HG03139 (cell line): ENCODE data around the gene SRD5A2.
"Not testable (repeated sequence)": the region's sequence is repeated elsewhere in the genome, so short reads cannot be mapped to it uniquely, and the experiment has no call there.

Experiments used
- ATAC-seq: cut with Tn5 transposase; IDR thresholded peaks from one replicate; pipeline ENCODE4 v1.9.1; 2021; ENCODE audit not compliant: unreplicated experiment

Gene SRD5A2

GRCh38 chr2:31534636-31535035 is 46.1 kb downstream of the SRD5A2 start:
- ATAC-seq, result no peak

DNA sequence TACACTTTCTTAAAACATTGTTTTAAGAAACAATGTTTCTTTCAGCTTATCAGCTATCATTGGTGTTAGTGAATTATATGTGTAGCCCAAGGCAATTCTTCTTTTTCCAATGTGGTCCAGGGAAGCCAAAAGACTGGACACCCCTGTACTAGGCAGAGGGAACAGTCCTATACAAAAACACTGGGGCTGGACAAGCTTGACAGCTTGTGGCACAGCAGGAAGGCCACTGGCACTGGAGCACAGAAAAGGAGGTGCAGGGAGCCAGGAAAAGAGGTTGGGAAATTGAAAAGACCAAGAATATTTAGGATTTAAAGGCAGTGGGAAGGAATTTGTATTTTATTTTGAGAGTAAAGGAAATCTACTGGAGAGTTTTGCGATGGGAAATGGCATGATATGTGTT is 47.7 kb downstream of the SRD5A2 start:
- no peak for ATAC-seq

- no peak for ATAC-seq
Observed at GRCh38 chr2:31531101-31531500, 49.6 kb downstream of the SRD5A2 start.

GRCh38 chr2:31529256-31529655 is 51.5 kb downstream of the SRD5A2 start:
- no peak for ATAC-seq

DNA sequence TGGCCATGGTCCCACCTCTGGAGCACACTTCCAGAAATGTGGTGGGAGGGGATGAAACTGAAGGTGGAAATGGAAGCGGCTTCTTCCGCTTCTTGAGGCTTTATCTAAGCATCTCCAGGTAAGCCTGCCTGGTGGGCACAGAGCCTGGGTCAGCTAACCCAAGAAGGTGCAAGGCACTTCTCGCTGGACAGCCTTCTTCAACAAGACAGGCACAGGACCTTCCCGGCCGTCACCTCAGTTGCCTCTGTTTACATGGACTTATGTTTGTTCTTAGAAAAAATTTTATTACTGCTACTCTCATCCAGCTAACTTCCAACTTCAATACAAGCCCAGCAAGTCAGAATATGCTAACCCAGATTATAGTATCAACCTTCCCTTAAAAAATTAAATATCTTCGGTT is 51.9 kb downstream of the SRD5A2 start:
- ATAC-seq, result no peak

- no peak for ATAC-seq
Observed at GRCh38 chr2:31526946-31527732, 53.6 kb downstream of the SRD5A2 start.

DNA sequence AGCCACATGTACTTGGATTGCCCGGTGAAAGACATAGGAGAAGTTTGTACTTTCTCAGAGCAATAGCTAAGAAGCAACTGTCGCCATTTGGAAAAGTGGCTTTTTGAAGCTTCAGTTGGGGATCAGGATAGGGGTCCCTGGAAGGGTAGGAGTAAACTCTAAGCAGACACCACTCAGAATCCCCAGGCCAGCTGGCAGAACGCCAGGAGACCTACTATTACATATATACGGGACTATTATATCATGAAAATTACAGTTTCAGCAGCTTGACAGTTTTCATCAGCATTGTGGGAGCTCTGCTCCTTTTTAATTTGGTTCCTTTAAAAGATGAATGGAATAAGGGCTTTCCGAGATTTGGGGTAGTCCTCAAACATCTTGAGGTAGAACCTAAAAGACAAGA is 54.9 kb downstream of the SRD5A2 start:
- no peak for ATAC-seq

DNA sequence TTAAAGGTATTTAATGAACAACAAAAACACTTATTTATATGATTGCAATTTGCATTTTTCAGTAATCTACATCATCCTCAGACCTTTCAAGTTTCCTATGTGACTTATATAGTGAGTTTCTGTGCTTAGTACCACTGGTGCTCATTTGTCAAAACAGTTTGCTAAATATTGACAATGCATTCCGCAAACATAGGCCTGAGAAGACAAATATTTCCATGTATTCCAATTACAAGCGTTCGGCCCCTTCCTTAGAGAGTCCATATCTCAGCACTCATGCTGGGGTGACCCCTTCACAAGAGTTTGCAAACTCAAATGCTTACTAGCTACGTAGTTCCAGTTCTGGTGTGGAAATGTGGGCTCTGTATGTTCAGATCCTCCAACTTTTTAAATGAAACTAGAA is 56.1 kb downstream of the SRD5A2 start:
- ATAC-seq, result no peak

DNA sequence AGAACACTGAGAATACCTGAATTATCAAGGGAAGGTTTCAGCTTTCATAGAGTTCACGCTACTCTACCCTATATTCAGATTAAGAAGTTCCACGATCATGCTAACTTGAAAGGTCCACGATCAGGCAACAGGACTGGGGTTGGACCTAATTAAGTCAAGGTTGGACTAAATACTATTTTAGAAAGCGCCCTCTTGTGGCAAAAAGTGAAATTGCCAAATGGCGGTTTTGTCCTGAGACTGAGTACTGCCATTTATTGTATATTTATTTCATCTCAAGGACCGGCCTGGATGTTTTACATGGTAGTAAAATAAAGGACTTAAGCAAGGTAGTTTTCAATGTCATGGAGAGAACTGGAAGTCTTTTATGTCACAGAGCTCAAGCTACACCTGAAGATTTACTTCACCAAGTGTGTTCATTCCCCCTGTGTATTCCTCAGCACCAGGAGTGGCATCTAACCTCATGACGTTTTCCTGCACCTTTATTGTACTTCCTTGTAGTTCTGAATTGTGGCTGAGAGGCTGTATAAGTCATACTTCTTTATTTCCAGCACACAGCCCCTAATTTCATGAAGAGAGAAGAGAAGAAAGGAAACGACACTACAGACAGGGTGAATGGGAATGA is 56.8 kb downstream of the SRD5A2 start:
- ATAC-seq, result no peak

GRCh38 chr2:31522786-31523185 is 58.0 kb downstream of the SRD5A2 start:
- no peak for ATAC-seq

DNA sequence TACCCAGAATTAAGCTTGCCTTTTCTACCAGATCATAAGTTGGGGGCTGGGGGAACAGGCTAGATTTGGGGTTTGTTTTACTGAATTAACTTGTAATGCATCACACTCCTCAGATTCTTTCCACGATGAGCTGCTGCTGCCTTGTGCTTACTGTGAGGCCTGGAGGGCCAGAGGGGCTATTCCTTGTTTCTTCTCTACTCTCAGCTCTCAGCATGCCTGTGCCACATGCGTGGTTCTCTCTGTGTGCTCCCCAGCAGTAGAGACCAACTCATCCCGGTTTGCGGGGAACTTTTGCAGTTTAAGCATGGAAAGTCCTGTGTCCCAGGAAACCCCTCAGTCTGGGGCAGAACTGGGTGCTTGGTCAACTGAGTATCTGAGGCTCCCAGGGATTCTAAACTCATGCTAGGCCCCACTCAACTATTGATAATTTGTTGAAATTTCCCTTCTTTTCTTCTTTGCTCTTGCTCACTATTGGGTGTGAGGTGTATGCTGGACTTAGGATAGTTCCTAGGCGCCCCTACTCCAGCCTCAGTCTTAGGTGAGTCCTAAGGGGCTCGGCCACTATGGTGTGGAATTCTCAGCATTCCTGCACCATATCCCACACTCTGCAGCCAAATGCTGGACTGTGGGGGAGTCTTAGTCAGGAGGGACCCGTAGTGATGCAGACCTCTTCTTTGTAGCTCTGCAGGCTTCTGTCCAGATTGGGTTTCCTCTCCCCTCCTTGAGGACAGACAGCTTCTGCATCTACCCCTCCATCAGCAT is 63.1 kb downstream of the SRD5A2 start:
- no peak for ATAC-seq

DNA sequence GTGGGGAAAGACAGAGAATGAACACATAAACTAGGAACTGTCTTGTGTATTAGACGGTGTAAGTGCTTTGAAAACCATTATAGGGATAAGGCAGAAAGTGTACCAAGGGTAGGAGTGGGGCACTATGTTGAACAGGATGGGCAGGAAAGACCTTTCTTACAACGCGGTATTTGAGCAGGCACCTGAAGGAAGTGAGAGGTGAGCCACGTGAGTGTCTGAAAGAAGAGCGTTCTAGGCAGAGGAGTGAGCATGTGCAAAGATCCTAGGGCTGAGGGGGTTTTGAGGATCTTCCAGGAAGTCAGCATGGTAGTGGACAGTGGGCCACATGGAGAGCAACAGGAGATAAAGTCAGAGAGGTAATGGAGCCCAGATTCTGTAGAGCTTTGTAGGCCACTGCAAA is 65.2 kb downstream of the SRD5A2 start:
- ATAC-seq, result no peak

- no peak for ATAC-seq
Observed at GRCh38 chr2:31513553-31513952, 67.2 kb downstream of the SRD5A2 start.

- no peak for ATAC-seq
Observed at GRCh38 chr2:31511376-31511775, 69.4 kb downstream of the SRD5A2 start.

DNA sequence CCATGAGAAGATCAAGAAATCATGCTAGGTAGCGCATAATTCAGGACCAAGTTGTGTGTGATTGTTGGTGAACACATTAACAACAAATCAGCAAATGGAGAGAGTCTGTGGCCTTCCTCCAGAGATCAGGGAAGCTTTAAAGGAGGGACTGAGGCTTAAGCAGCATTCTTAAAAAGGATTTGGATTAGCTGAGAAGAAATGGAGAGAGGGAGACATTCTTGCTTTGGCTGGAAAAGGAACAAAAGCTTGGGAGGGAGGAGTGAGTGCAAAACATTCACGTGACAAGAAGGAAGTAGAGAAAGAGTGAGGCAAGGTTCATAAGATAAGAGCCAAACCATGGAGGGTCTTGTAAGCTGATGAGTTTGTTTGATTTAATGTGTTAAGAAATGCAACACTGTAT is 75.6 kb downstream of the SRD5A2 start:
- no peak for ATAC-seq

- no peak for ATAC-seq
Observed at GRCh38 chr2:31504311-31504710, 76.4 kb downstream of the SRD5A2 start.

DNA sequence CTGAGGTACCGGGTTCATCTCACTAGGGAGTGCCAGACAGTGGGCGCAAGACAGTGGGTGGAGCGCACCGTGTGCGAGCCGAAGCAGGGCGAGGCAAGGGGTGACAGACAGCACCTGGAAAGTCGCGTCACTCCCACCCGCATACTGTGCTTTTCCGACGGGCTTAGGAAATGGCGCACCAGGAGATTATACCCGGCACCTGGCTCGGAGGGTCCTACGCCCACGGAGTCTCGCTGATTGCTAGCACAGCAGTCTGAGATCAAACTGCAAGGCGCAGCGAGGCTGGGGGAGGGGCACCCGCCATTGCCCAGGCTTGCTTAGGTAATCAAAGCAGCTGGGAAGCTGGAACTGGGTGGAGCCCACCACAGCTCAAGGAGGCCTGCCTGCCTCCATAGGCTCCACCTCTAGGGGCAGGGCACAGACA is 84.3 kb downstream of the SRD5A2 start:
- not testable (repeated sequence) for ATAC-seq

GRCh38 chr2:31489339-31489738 is 91.4 kb downstream of the SRD5A2 start:
- ATAC-seq, result not testable (repeated sequence)

GRCh38 chr2:31483246-31483645 is 97.5 kb downstream of the SRD5A2 start:
- ATAC-seq, result no peak

GRCh38 chr2:31476511-31477180 is 104.1 kb downstream of the SRD5A2 start:
- no peak for ATAC-seq

GRCh38 chr2:31475692-31476091 is 105.0 kb downstream of the SRD5A2 start:
- ATAC-seq, result no peak
